B cell (primary cell): ENCODE measurements around the gene FKBP10.

ENCODE experiments used
- EZH2 ChIP-seq: IDR thresholded peaks from 2 replicates; pipeline ENCODE4 v1.6.1; 2012; ENCODE audit warnings: borderline replicate concordance, low read depth, mild to moderate bottlenecking, moderate library complexity, low read length; ENCODE audit not compliant: insufficient read depth, poor library complexity, severe bottlenecking
- TF ChIP-seq, protein P1 (sequence below): fragments of 200-600 bp; IDR thresholded peaks from one replicate; pipeline ENCODE4 v1.8.0; 2022; ENCODE audit warnings: antibody characterized with exemption, mild to moderate bottlenecking

GRCh38 chr17:41781404-41782110 is 31.2 kb upstream of the FKBP10 start:
- TF ChIP-seq, protein P1, sequence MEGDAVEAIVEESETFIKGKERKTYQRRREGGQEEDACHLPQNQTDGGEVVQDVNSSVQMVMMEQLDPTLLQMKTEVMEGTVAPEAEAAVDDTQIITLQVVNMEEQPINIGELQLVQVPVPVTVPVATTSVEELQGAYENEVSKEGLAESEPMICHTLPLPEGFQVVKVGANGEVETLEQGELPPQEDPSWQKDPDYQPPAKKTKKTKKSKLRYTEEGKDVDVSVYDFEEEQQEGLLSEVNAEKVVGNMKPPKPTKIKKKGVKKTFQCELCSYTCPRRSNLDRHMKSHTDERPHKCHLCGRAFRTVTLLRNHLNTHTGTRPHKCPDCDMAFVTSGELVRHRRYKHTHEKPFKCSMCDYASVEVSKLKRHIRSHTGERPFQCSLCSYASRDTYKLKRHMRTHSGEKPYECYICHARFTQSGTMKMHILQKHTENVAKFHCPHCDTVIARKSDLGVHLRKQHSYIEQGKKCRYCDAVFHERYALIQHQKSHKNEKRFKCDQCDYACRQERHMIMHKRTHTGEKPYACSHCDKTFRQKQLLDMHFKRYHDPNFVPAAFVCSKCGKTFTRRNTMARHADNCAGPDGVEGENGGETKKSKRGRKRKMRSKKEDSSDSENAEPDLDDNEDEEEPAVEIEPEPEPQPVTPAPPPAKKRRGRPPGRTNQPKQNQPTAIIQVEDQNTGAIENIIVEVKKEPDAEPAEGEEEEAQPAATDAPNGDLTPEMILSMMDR, result no peak
- TF ChIP-seq EZH2, result no peak
